Activated CD4-positive, CD25-positive, alpha-beta regulatory T cell treated with anti-CD3 and anti-CD28 coated beads, Interleukin-2, amount 50 U/mL, for 24 hours (primary cell): Measurements from ENCODE around the gene MYBPH.

Experiments used
- ATAC-seq, 2 donors: fragments of 150-1000 bp; cut with Tn5 transposase; one replicate each; pipeline ENCODE4 v1.10.0; 2021; ENCODE audit warnings: mild to moderate bottlenecking in 1 of 2, moderate library complexity in 1 of 2

Gene MYBPH

GRCh38 chr1:203175237-203175826 is at the start of gene MYBPH:
Gene MYBPH, minus strand, starts transcription at chr1:203175826. Its CDS starts 71 bp downstream, at chr1:203175755.
- no peak for ATAC-seq

- no peak for ATAC-seq
These were observed 49.4 kb upstream of the MYBPH start for GRCh38 chr1:203225071-203225470.

GRCh38 chr1:203223012-203223775 is 47.6 kb upstream of the MYBPH start:
- ATAC-seq, result no peak

GRCh38 chr1:203219934-203220333 is 44.3 kb upstream of the MYBPH start:
- no peak for ATAC-seq

GRCh38 chr1:203219171-203219570 is 43.5 kb upstream of the MYBPH start:
- no peak for ATAC-seq

- ATAC-seq, result no peak
These were observed 42.0 kb upstream of the MYBPH start for GRCh38 chr1:203217668-203218067.

- no peak for ATAC-seq
These were observed 41.6 kb upstream of the MYBPH start for GRCh38 chr1:203217139-203217655.

GRCh38 chr1:203216274-203217138 is 40.9 kb upstream of the MYBPH start:
- ATAC-seq, result peak in 1 of 2 donors; percentile 43

- no peak for ATAC-seq
These were observed 39.9 kb upstream of the MYBPH start for GRCh38 chr1:203215573-203215972.

- ATAC-seq, result no peak
These were observed 39.2 kb upstream of the MYBPH start for GRCh38 chr1:203214871-203215270.

- ATAC-seq, result no peak
These were observed 37.5 kb upstream of the MYBPH start for GRCh38 chr1:203213126-203213525.

GRCh38 chr1:203211812-203212211 is 36.2 kb upstream of the MYBPH start:
- ATAC-seq, result no peak

GRCh38 chr1:203210988-203211387 is 35.4 kb upstream of the MYBPH start:
- no peak for ATAC-seq

GRCh38 chr1:203210350-203210749 is 34.7 kb upstream of the MYBPH start:
- ATAC-seq, result no peak

- ATAC-seq, result no peak
These were observed 32.6 kb upstream of the MYBPH start for GRCh38 chr1:203208181-203208580.

GRCh38 chr1:203207751-203208150 is 32.1 kb upstream of the MYBPH start:
- ATAC-seq, result no peak

GRCh38 chr1:203206129-203206687 is 30.6 kb upstream of the MYBPH start:
- no peak for ATAC-seq

GRCh38 chr1:203204756-203205155 is 29.1 kb upstream of the MYBPH start:
- no peak for ATAC-seq

- no peak for ATAC-seq
These were observed 27.0 kb upstream of the MYBPH start for GRCh38 chr1:203202431-203203245.

- no peak for ATAC-seq
These were observed 26.0 kb upstream of the MYBPH start for GRCh38 chr1:203201516-203202205.

GRCh38 chr1:203200916-203201315 is 25.3 kb upstream of the MYBPH start:
- ATAC-seq, result no peak
